H9 (cell line): ENCODE results near the gene RAPSN. TPM values are rescaled to one million over a fixed set of nuclear protein-coding genes. Genes with fewer than 3 reads are reported as not detected.
A peak's percentile ranks its signal among the peaks of the same experiment; 100 is the strongest.

Experiments used
- DNase-seq: peaks from one replicate; pipeline ENCODE4 v3.0.0-alpha.2; 2017
- H2AFZ ChIP-seq: one replicate; pipeline ENCODE4 v1.6.1; 2013; ENCODE audit warnings: mild to moderate bottlenecking, low read length, control low read depth, moderate library complexity
- H2AK5ac ChIP-seq: 2 replicates; pipeline ENCODE4 v1.6.1; 2013; ENCODE audit warnings: low read length, control low read depth, mixed read lengths; ENCODE audit not compliant: insufficient read length
- H2BK120ac ChIP-seq: one replicate; pipeline ENCODE4 v1.6.1; 2013; ENCODE audit warnings: low read depth, mild to moderate bottlenecking, low read length, control low read depth, inconsistent platforms; ENCODE audit not compliant: poor library complexity, severe bottlenecking
- H2BK12ac ChIP-seq: 2 replicates; pipeline ENCODE4 v1.6.1; 2013; ENCODE audit warnings: low read length, control low read depth, mixed read lengths, low read depth; ENCODE audit not compliant: insufficient read length
- H2BK15ac ChIP-seq: 2 replicates; pipeline ENCODE4 v1.6.1; 2013; ENCODE audit warnings: low read depth, low read length, control low read depth
- H2BK20ac ChIP-seq: one replicate; pipeline ENCODE4 v1.6.1; 2013; ENCODE audit warnings: low read depth, mild to moderate bottlenecking, low read length, control low read depth, inconsistent platforms; ENCODE audit not compliant: poor library complexity, severe bottlenecking
- H2BK5ac ChIP-seq: 2 replicates; pipeline ENCODE4 v1.6.1; 2013; ENCODE audit warnings: low read length, control low read depth, mixed read lengths; ENCODE audit not compliant: insufficient read length
- H3K14ac ChIP-seq: 2 replicates; pipeline ENCODE4 v1.6.1; 2013; ENCODE audit warnings: low read length, control low read depth; ENCODE audit not compliant: insufficient read depth
- H3K18ac ChIP-seq: 2 replicates; pipeline ENCODE4 v1.6.1; 2013; ENCODE audit warnings: low read depth, mild to moderate bottlenecking, mixed read lengths, low read length, control low read depth; ENCODE audit not compliant: insufficient read length
- H3K23ac ChIP-seq: 2 replicates; pipeline ENCODE4 v1.6.1; 2013; ENCODE audit warnings: low read length, control low read depth, mixed read lengths, low read depth; ENCODE audit not compliant: insufficient read length
- H3K23me2 ChIP-seq: 2 replicates; pipeline ENCODE4 v1.6.1; 2013; ENCODE audit warnings: low read depth, mild to moderate bottlenecking, mixed read lengths, low read length, control low read depth; ENCODE audit not compliant: insufficient read length, poor library complexity, severe bottlenecking
- H3K27ac ChIP-seq: 2 replicates; pipeline ENCODE4 v1.5.1; 2013; ENCODE audit warnings: low read length, control low read depth, mixed read lengths, low read depth; ENCODE audit not compliant: insufficient read length
- H3K27me3 ChIP-seq: 2 replicates; pipeline ENCODE4 v1.6.1; 2013; ENCODE audit warnings: low read length, control low read depth, inconsistent platforms; ENCODE audit not compliant: insufficient read depth
- H3K4ac ChIP-seq: 2 replicates; pipeline ENCODE4 v1.6.1; 2013; ENCODE audit warnings: low read depth, mild to moderate bottlenecking, control low read depth, inconsistent platforms, low read length, moderate library complexity
- H3K4me1 ChIP-seq: 2 replicates; pipeline ENCODE4 v1.6.1; 2013; ENCODE audit warnings: low read length, control low read depth, inconsistent platforms; ENCODE audit not compliant: insufficient read depth
- H3K4me2 ChIP-seq: 2 replicates; pipeline ENCODE4 v1.6.1; 2013; ENCODE audit warnings: low read length, control low read depth, mixed read lengths; ENCODE audit not compliant: insufficient read length, insufficient read depth
- H3K56ac ChIP-seq: 2 replicates; pipeline ENCODE4 v1.6.1; 2013; ENCODE audit warnings: low read depth, mild to moderate bottlenecking, mixed read lengths, low read length, control low read depth; ENCODE audit not compliant: insufficient read length
- H3K79me1 ChIP-seq: 2 replicates; pipeline ENCODE4 v1.6.1; 2013; ENCODE audit warnings: low read depth, mild to moderate bottlenecking, moderate library complexity, low read length, control low read depth, inconsistent platforms; ENCODE audit not compliant: insufficient read depth, poor library complexity, severe bottlenecking
- H3K79me2 ChIP-seq: 2 replicates; pipeline ENCODE4 v1.6.1; 2013; ENCODE audit warnings: low read length, control low read depth, inconsistent platforms; ENCODE audit not compliant: insufficient read depth
- H3K9ac ChIP-seq: 2 replicates; pipeline ENCODE4 v1.6.1; 2013; ENCODE audit warnings: low read length, control low read depth, mixed read lengths; ENCODE audit not compliant: insufficient read length; ENCODE audit errors: extremely low read depth
- H3K9me3 ChIP-seq: one replicate; pipeline ENCODE4 v1.6.1; 2013; ENCODE audit warnings: low read depth, low read length, inconsistent platforms; ENCODE audit not compliant: control insufficient read depth
- H3T11ph ChIP-seq: one replicate; pipeline ENCODE4 v1.6.1; 2013; ENCODE audit warnings: mild to moderate bottlenecking, low read length, control low read depth, inconsistent platforms
- H4K20me1 ChIP-seq: one replicate; pipeline ENCODE4 v1.6.1; 2013; ENCODE audit not compliant: control insufficient read depth, insufficient read length, insufficient read depth
- H4K5ac ChIP-seq: 2 replicates; pipeline ENCODE4 v1.6.1; 2013; ENCODE audit warnings: low read depth, mild to moderate bottlenecking, mixed read lengths, low read length, control low read depth; ENCODE audit not compliant: insufficient read length
- H4K8ac ChIP-seq: replicated peaks from 2 replicates; pipeline ENCODE4 v1.6.1; 2013; ENCODE audit warnings: low read length, control low read depth, mixed read lengths, low read depth; ENCODE audit not compliant: insufficient read length
- H4K91ac ChIP-seq: 2 replicates; pipeline ENCODE4 v1.6.1; 2013; ENCODE audit warnings: low read depth, mild to moderate bottlenecking, moderate library complexity, mixed read lengths, low read length, control low read depth; ENCODE audit not compliant: insufficient read length
- H3K27ac Mint-ChIP-seq, 3 experiments: 2 replicates in 2 of 3; 3 replicates in 1 of 3; pipeline ENCODE4 v1.8.0; 2020 to 2021; ENCODE audit warnings: mixed read lengths in 3 of 3, mild to moderate bottlenecking in 1 of 3, moderate library complexity in 1 of 3
- H3K27me3 Mint-ChIP-seq: 2 replicates; pipeline ENCODE4 v1.8.0; 2021; ENCODE audit warnings: low read depth, mild to moderate bottlenecking, moderate library complexity, mixed read lengths
- H3K36me3 Mint-ChIP-seq, 3 experiments: 2 replicates in 2 of 3; 3 replicates in 1 of 3; pipeline ENCODE4 v1.8.0; 2020 to 2021; ENCODE audit warnings: low read depth in 3 of 3, mixed read lengths in 3 of 3; ENCODE audit not compliant: insufficient read depth in 1 of 3
- H3K4me1 Mint-ChIP-seq, 2 experiments: 2 replicates each; pipeline ENCODE4 v1.8.0; 2020; ENCODE audit warnings: mixed read lengths in 2 of 2
- H3K4me3 Mint-ChIP-seq, 2 experiments: 2 replicates in 1 of 2; 3 replicates in 1 of 2; pipeline ENCODE4 v1.8.0; 2020 to 2021; ENCODE audit warnings: mild to moderate bottlenecking in 2 of 2, mixed read lengths in 2 of 2, moderate library complexity in 1 of 2
- H3K9me3 Mint-ChIP-seq, 2 experiments: 2 replicates in 1 of 2; 3 replicates in 1 of 2; pipeline ENCODE4 v1.8.0; 2020; ENCODE audit warnings: mild to moderate bottlenecking in 2 of 2, mixed read lengths in 2 of 2, moderate library complexity in 1 of 2
- WGBS: extraction: QIAGEN DNeasy Blood & Tissue Kit; methylation state at CpG from one replicate; pipeline ENCODE4 v1.1.7; 2013; ENCODE audit warnings: missing lambda C conversion rate, low lambda C conversion rate, mixed read lengths; ENCODE audit not compliant: insufficient read length; ENCODE audit errors: extremely low coverage; 5-methylcytosine and 5-hydroxymethylcytosine counted together
- total RNA-seq: library from RNA; stranded (reverse); gene quantifications from 2 replicates; pipeline ENCODE4 v1.2.1, GENCODE V29; 2021
- TF ChIP-seq, protein P1 (sequence below): fragments of 200-600 bp; sonication (generic); conservative IDR thresholded peaks from 3 replicates; pipeline ENCODE4 v1.8.0; 2021; ENCODE audit warnings: antibody characterized with exemption, mild to moderate bottlenecking

The RAPSN gene
- total RNA-seq, 1 experiment from 2014 or later, result 0.48 TPM

- Histone ChIP-seq H4K91ac (no peak overlapping the region), H3K14ac (no peak overlapping the region), H2BK15ac (no peak overlapping the region), H2BK20ac (no peak overlapping the region), H3K4me1 (peaks cover 5% of the 10 kb centered on the region), H3K4me2 (no peak overlapping the region), H3K27ac (no peak overlapping the region), H3K79me2 (no peaks in the 10 kb centered on the region), H2BK12ac (no peak overlapping the region), H2BK120ac (no peak overlapping the region), H3K4ac (no peak overlapping the region), H3K23ac (no peak overlapping the region), H3K9ac (no peak overlapping the region), H2AFZ (no peak overlapping the region), H3T11ph (no peak overlapping the region), H2AK5ac (no peak overlapping the region), H3K79me1 (no peaks in the 10 kb centered on the region), H3K9me3 (no peaks in the 10 kb centered on the region), H3K27me3 (no peaks in the 10 kb centered on the region), H4K8ac (no peak overlapping the region), H3K56ac (no peak overlapping the region), H3K18ac (no peak overlapping the region), H4K20me1 (no peaks in the 10 kb centered on the region), H2BK5ac (no peak overlapping the region), H3K23me2 (peaks cover 11% of the 10 kb centered on the region), H4K5ac (no peak overlapping the region)
- H3K4me3 Mint-ChIP-seq, result no peak overlapping the region; a peak in 1 of 5 replicates
- peak overlapping the region in 2 of 3 experiments; percentile 33 to 44; a peak in 2 of 7 replicates for H3K27ac Mint-ChIP-seq
- H3K9me3 Mint-ChIP-seq, result no peaks in the 10 kb centered on the region; a peak in 1 of 5 replicates
- TF ChIP-seq, protein P1, sequence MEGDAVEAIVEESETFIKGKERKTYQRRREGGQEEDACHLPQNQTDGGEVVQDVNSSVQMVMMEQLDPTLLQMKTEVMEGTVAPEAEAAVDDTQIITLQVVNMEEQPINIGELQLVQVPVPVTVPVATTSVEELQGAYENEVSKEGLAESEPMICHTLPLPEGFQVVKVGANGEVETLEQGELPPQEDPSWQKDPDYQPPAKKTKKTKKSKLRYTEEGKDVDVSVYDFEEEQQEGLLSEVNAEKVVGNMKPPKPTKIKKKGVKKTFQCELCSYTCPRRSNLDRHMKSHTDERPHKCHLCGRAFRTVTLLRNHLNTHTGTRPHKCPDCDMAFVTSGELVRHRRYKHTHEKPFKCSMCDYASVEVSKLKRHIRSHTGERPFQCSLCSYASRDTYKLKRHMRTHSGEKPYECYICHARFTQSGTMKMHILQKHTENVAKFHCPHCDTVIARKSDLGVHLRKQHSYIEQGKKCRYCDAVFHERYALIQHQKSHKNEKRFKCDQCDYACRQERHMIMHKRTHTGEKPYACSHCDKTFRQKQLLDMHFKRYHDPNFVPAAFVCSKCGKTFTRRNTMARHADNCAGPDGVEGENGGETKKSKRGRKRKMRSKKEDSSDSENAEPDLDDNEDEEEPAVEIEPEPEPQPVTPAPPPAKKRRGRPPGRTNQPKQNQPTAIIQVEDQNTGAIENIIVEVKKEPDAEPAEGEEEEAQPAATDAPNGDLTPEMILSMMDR, result no peak
- no CpG with 5 or more reads among the region's 3 CpGs for WGBS
- no peaks in the 10 kb centered on the region; a peak in 1 of 7 replicates for H3K36me3 Mint-ChIP-seq
- no peak for DNase-seq
- peaks cover 30 to 46% of the 10 kb centered on the region in 2 experiments for H3K4me1 Mint-ChIP-seq
- no peaks in the 10 kb centered on the region for H3K27me3 Mint-ChIP-seq
These were observed 45.4 kb downstream of the RAPSN start for GRCh38 chr11:47403571-47403970.
